Measurements from ENCODE around the gene ZC3H15. TPM values are rescaled to one million over a fixed set of nuclear protein-coding genes. Genes with fewer than 3 reads are reported as not detected.

Gene ZC3H15
- total RNA-seq, 1 donor: 71.7 TPM

- no peaks in the 10 kb centered on the region for H3K79me2 ChIP-seq (ENCODE audit: insufficient read depth, low read length)
- peaks cover 3% of the 10 kb centered on the region for H3K4me1 ChIP-seq (ENCODE audit: insufficient read depth, low read length)
- no peak overlapping the region for H3K27ac ChIP-seq (ENCODE audit: low read depth, low read length)
- no peak overlapping the region for H2AFZ ChIP-seq (ENCODE audit: low read length)
- DNase-seq (ENCODE audit: insufficient read length, low spot score, missing footprints): no peak
- no peak overlapping the region for H3K4me2 ChIP-seq (ENCODE audit: insufficient read depth, low read length)
- no peak overlapping the region for H3K4me3 ChIP-seq (ENCODE audit: insufficient read depth, low read length)
- peaks cover 7% of the 10 kb centered on the region for H3K36me3 ChIP-seq (ENCODE audit: insufficient read depth, low read length)
- H3K9me3 ChIP-seq (ENCODE audit: low read depth, low read length): no peaks in the 10 kb centered on the region
- no peak for TF ChIP-seq CTCF (IDR thresholded peaks at IDR 0.05; ENCODE audit: extremely low read depth, low read depth, low read length)
- H3K27me3 ChIP-seq (ENCODE audit: insufficient read depth, low read length): no peaks in the 10 kb centered on the region
- no peaks in the 10 kb centered on the region for H4K20me1 ChIP-seq (ENCODE audit: insufficient read depth, low read length)
Observed at GRCh38 chr2:186522450-186522849, 36.4 kb downstream of the ZC3H15 start.

GRCh38 chr2:186523791-186524190, 37.7 kb downstream of the ZC3H15 start:
- Histone ChIP-seq H3K79me2 (ENCODE audit: insufficient read depth, low read length) (no peaks in the 10 kb centered on the region), H3K4me3 (ENCODE audit: insufficient read depth, low read length) (no peak overlapping the region), H4K20me1 (ENCODE audit: insufficient read depth, low read length) (no peaks in the 10 kb centered on the region), H3K27ac (ENCODE audit: low read depth, low read length) (no peak overlapping the region), H3K4me1 (ENCODE audit: insufficient read depth, low read length) (peaks cover 3% of the 10 kb centered on the region), H3K4me2 (ENCODE audit: insufficient read depth, low read length) (no peak overlapping the region), H3K36me3 (ENCODE audit: insufficient read depth, low read length) (peaks cover 7% of the 10 kb centered on the region), H3K9me3 (ENCODE audit: low read depth, low read length) (no peaks in the 10 kb centered on the region), H2AFZ (ENCODE audit: low read length) (no peak overlapping the region), H3K27me3 (ENCODE audit: insufficient read depth, low read length) (no peaks in the 10 kb centered on the region)
- TF ChIP-seq CTCF (IDR thresholded peaks at IDR 0.05; ENCODE audit: extremely low read depth, low read depth, low read length): no peak
- DNase-seq (ENCODE audit: insufficient read length, low spot score, missing footprints): no peak

GRCh38 chr2:186526281-186526680, 40.2 kb downstream of the ZC3H15 start:
- Histone ChIP-seq H3K27ac (ENCODE audit: low read depth, low read length) (no peak overlapping the region), H3K79me2 (ENCODE audit: insufficient read depth, low read length) (no peaks in the 10 kb centered on the region), H3K27me3 (ENCODE audit: insufficient read depth, low read length) (no peaks in the 10 kb centered on the region), H3K4me2 (ENCODE audit: insufficient read depth, low read length) (no peak overlapping the region), H3K4me3 (ENCODE audit: insufficient read depth, low read length) (no peak overlapping the region), H4K20me1 (ENCODE audit: insufficient read depth, low read length) (no peaks in the 10 kb centered on the region), H3K4me1 (ENCODE audit: insufficient read depth, low read length) (peaks cover 3% of the 10 kb centered on the region), H3K36me3 (ENCODE audit: insufficient read depth, low read length) (peaks cover 2% of the 10 kb centered on the region), H2AFZ (ENCODE audit: low read length) (no peak overlapping the region), H3K9me3 (ENCODE audit: low read depth, low read length) (no peaks in the 10 kb centered on the region)
- no peak for DNase-seq (ENCODE audit: insufficient read length, low spot score, missing footprints)
- no peak for TF ChIP-seq CTCF (IDR thresholded peaks at IDR 0.05; ENCODE audit: extremely low read depth, low read depth, low read length)

GRCh38 chr2:186530314-186530713, 44.3 kb downstream of the ZC3H15 start:
- no peak overlapping the region for H3K27ac ChIP-seq (ENCODE audit: low read depth, low read length)
- no peaks in the 10 kb centered on the region for H3K9me3 ChIP-seq (ENCODE audit: low read depth, low read length)
- no peak overlapping the region for H3K4me3 ChIP-seq (ENCODE audit: insufficient read depth, low read length)
- H3K4me1 ChIP-seq (ENCODE audit: insufficient read depth, low read length): peaks cover 24% of the 10 kb centered on the region
- H3K4me2 ChIP-seq (ENCODE audit: insufficient read depth, low read length): no peak overlapping the region
- DNase-seq (ENCODE audit: insufficient read length, low spot score, missing footprints): no peak
- H3K79me2 ChIP-seq (ENCODE audit: insufficient read depth, low read length): no peaks in the 10 kb centered on the region
- H2AFZ ChIP-seq (ENCODE audit: low read length): no peak overlapping the region
- no peaks in the 10 kb centered on the region for H3K36me3 ChIP-seq (ENCODE audit: insufficient read depth, low read length)
- no peaks in the 10 kb centered on the region for H3K27me3 ChIP-seq (ENCODE audit: insufficient read depth, low read length)
- TF ChIP-seq CTCF (IDR thresholded peaks at IDR 0.05; ENCODE audit: extremely low read depth, low read depth, low read length): no peak
- H4K20me1 ChIP-seq (ENCODE audit: insufficient read depth, low read length): no peaks in the 10 kb centered on the region

Measured in osteoblast (primary cell).